ENCODE data around the gene GABRP.

DNA sequence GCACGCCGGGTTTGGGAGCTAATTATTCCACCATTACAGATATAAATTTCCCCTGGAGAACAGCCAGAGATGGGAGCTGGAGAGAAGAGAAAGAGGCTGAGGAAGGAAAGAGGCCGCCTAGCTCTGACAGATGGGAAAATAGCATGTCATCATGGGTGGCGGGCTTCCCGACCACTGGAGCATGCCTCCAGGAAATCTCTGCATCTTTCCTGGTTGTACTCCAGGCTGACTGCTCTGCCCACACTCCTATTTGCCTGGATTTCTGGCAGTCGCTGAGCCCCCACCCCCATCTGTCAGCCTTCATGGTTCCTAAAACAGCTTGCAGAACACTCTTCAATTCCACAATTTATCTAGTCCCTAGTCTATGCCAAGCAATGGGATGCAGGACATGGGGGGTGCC lies 14.3 kb upstream of the GABRP start:
- TF ChIP-seq EP300 (IDR thresholded peaks at IDR 0.05): no peak
- TF ChIP-seq, protein P1, sequence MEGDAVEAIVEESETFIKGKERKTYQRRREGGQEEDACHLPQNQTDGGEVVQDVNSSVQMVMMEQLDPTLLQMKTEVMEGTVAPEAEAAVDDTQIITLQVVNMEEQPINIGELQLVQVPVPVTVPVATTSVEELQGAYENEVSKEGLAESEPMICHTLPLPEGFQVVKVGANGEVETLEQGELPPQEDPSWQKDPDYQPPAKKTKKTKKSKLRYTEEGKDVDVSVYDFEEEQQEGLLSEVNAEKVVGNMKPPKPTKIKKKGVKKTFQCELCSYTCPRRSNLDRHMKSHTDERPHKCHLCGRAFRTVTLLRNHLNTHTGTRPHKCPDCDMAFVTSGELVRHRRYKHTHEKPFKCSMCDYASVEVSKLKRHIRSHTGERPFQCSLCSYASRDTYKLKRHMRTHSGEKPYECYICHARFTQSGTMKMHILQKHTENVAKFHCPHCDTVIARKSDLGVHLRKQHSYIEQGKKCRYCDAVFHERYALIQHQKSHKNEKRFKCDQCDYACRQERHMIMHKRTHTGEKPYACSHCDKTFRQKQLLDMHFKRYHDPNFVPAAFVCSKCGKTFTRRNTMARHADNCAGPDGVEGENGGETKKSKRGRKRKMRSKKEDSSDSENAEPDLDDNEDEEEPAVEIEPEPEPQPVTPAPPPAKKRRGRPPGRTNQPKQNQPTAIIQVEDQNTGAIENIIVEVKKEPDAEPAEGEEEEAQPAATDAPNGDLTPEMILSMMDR (IDR thresholded peaks at IDR 0.05): no peak
